ENCODE measurements around the gene KLF4.

KLF4 gene

DNA sequence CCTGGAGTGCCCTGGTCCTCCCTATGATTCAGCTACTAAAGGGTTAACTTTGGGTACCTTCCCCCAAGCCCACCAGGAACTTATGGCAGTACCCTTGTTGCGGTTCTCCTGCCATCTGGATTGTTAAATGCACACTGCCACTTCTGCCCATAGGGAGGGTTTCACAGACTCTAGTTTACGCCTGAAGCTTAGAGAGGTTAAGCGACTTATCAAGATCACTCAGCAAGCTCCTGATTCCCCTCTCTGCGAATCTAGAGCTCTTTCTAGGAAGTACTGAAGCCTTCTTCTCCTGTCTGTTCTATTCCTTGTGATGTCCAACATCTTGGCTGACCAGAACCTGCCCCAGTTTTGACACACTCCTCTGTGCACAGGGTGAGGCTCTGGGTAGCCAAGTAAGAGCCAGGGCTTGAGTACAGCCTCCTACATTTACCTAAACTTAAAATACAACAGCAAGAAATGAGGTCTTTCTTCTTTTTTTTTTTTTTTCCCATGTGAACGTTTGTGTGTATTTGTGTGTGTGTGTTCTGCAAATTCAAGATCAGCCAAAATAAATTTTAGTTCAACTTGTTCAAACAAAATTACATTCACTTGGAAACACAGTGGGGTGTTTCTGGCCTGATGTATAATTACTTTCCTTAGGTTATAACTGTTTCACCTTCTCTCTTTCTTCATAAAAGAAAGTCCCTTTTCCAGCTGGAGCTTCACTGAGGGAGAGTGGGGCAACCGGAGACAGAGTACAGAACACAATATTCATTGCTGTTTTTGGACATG is 28.7 kb upstream of the KLF4 start:
- H3K27me3 ChIP-seq (ENCODE audit: insufficient read depth, poor library complexity, severe bottlenecking): no peaks in the 10 kb centered on the region
- H3K4me3 ChIP-seq (replicated peaks; ENCODE audit: insufficient read depth, low read length): no peak overlapping the region
- no peak for DNase-seq (ENCODE audit: low read depth in 1 of 2, low spot score in 1 of 2)
- no peak overlapping the region for H3K27ac ChIP-seq (replicated peaks)
- TF ChIP-seq, protein P1, sequence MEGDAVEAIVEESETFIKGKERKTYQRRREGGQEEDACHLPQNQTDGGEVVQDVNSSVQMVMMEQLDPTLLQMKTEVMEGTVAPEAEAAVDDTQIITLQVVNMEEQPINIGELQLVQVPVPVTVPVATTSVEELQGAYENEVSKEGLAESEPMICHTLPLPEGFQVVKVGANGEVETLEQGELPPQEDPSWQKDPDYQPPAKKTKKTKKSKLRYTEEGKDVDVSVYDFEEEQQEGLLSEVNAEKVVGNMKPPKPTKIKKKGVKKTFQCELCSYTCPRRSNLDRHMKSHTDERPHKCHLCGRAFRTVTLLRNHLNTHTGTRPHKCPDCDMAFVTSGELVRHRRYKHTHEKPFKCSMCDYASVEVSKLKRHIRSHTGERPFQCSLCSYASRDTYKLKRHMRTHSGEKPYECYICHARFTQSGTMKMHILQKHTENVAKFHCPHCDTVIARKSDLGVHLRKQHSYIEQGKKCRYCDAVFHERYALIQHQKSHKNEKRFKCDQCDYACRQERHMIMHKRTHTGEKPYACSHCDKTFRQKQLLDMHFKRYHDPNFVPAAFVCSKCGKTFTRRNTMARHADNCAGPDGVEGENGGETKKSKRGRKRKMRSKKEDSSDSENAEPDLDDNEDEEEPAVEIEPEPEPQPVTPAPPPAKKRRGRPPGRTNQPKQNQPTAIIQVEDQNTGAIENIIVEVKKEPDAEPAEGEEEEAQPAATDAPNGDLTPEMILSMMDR (IDR thresholded peaks at IDR 0.05; ENCODE audit: insufficient read depth, low read length): no peak
- no peak for TF ChIP-seq POLR2AphosphoS5 (IDR thresholded peaks at IDR 0.05; ENCODE audit: low read depth)
- no peak for TF ChIP-seq GABPA (IDR thresholded peaks at IDR 0.05; ENCODE audit: low read depth)
- TF ChIP-seq, protein P2, sequence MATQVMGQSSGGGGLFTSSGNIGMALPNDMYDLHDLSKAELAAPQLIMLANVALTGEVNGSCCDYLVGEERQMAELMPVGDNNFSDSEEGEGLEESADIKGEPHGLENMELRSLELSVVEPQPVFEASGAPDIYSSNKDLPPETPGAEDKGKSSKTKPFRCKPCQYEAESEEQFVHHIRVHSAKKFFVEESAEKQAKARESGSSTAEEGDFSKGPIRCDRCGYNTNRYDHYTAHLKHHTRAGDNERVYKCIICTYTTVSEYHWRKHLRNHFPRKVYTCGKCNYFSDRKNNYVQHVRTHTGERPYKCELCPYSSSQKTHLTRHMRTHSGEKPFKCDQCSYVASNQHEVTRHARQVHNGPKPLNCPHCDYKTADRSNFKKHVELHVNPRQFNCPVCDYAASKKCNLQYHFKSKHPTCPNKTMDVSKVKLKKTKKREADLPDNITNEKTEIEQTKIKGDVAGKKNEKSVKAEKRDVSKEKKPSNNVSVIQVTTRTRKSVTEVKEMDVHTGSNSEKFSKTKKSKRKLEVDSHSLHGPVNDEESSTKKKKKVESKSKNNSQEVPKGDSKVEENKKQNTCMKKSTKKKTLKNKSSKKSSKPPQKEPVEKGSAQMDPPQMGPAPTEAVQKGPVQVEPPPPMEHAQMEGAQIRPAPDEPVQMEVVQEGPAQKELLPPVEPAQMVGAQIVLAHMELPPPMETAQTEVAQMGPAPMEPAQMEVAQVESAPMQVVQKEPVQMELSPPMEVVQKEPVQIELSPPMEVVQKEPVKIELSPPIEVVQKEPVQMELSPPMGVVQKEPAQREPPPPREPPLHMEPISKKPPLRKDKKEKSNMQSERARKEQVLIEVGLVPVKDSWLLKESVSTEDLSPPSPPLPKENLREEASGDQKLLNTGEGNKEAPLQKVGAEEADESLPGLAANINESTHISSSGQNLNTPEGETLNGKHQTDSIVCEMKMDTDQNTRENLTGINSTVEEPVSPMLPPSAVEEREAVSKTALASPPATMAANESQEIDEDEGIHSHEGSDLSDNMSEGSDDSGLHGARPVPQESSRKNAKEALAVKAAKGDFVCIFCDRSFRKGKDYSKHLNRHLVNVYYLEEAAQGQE (IDR thresholded peaks at IDR 0.05; ENCODE audit: insufficient replicate concordance, low read depth): no peak
- no peak for TF ChIP-seq SPI1 (IDR thresholded peaks at IDR 0.05; ENCODE audit: borderline replicate concordance, low read depth)

DNA sequence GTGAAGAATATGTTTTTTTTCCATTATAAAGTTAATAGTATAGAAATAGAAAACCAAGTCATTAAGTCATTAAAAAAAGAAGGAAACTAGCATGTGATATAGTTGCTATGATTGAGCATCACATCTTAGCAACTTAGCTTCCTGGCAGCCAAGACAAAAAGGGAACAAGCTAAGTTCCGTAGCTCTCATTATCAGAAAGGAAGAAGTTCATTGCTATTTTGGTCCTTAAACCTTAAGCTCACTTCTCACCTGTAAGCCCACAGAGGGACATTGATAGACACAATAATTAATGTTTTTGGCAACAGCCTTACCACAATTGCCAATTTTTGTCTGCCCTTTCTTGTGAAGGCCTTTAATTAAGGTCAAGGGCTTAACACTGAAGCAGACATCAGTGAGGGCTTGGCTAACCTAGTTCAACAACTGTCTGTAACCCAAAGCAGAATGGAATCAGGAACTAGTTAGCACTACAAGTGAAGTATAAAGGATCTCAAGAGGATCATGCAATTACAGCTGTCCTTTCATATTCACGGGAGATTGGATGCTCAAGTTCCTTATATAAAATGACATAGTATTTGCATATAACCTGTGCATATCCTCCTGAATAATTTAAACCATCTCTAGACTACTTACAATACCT is 24.0 kb upstream of the KLF4 start:
- TF ChIP-seq, protein P1 (IDR thresholded peaks at IDR 0.05; ENCODE audit: insufficient read depth, low read length): no peak
- TF ChIP-seq POLR2AphosphoS5 (IDR thresholded peaks at IDR 0.05; ENCODE audit: low read depth) (no peak), SPI1 (IDR thresholded peaks at IDR 0.05; ENCODE audit: borderline replicate concordance, low read depth) (no peak; the same call in 1 of the 2 replicates), GABPA (IDR thresholded peaks at IDR 0.05; ENCODE audit: low read depth) (no peak)
- TF ChIP-seq, protein P2 (IDR thresholded peaks at IDR 0.05; ENCODE audit: insufficient replicate concordance, low read depth): no peak
- no peak overlapping the region for H3K4me3 ChIP-seq (replicated peaks; ENCODE audit: insufficient read depth, low read length)
- peak in 1 of 2 experiments; percentile 20 for DNase-seq (ENCODE audit: low read depth in 1 of 2, low spot score in 1 of 2)
- H3K27me3 ChIP-seq (ENCODE audit: insufficient read depth, poor library complexity, severe bottlenecking): no peaks in the 10 kb centered on the region
- no peak overlapping the region for H3K27ac ChIP-seq (replicated peaks)

DNA sequence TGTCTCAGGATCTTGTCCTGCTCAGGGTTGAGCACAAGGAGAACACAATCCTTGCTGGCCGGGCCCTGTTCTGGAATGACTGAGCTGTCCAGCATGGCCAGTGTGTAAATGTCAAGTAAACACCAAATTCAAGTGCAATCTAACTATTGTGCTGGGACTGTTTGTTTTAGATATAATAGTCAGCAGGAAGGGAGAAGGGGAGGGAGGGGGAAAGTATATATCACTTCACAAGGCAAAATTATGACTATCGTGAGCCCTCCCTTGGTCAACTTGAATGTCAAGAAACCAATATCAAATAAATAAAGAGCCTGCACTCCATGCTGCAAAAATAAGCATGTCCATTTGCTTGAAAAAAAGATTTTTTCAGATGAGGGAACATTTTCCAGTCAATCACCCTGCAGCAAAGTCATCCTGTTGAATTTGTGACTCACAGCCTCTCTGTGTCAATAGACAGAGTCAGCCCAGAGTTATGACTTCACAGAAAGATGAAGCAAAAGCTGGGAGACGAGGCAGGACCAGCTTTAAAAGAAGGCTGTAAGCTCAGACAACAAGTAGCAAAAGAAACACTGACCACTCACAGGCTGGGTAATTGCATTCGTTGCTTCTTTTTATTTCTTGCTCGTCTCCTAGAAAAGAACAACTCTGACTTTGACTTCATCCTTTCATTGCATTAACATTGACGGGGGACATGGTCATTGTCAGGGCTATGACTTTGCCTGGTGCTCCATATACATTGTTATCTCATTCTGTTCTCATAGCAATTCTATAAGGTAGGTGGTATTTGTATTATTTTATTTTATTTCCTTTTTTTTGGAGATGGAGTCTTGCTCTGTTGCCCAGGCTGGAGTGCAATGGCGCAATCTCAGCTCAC is 15.3 kb upstream of the KLF4 start:
- Histone ChIP-seq H3K4me3 (replicated peaks; ENCODE audit: insufficient read depth, low read length) (no peak overlapping the region), H3K27me3 (ENCODE audit: insufficient read depth, poor library complexity, severe bottlenecking) (no peaks in the 10 kb centered on the region), H3K27ac (replicated peaks) (no peak overlapping the region)
- no peak for DNase-seq (ENCODE audit: low read depth in 1 of 2, low spot score in 1 of 2)
- TF ChIP-seq, protein P2 (IDR thresholded peaks at IDR 0.05; ENCODE audit: insufficient replicate concordance, low read depth): no peak
- TF ChIP-seq GABPA (IDR thresholded peaks at IDR 0.05; ENCODE audit: low read depth) (no peak), SPI1 (IDR thresholded peaks at IDR 0.05; ENCODE audit: borderline replicate concordance, low read depth) (no peak), POLR2AphosphoS5 (IDR thresholded peaks at IDR 0.05; ENCODE audit: low read depth) (no peak)
- TF ChIP-seq, protein P1 (IDR thresholded peaks at IDR 0.05; ENCODE audit: insufficient read depth, low read length): no peak

Measured in HL-60 (cell line).